PC-9 (cell line): ENCODE data around the gene GH1. TPM values are rescaled to one million over a fixed set of nuclear protein-coding genes. Genes with fewer than 3 reads are reported as not detected.

Experiments
- BruUV-seq: library from RNA; stranded (reverse); fragments of 400-500 nt; replicated peaks from 2 replicates; lab custom pipeline; 2021; lab: Mats Ljungman, UMichigan
- CTCF ChIA-PET: fragments of 300-600 bp; sonication (Branson Sonifier 250); formaldehyde crosslinking; loops from one replicate; lab custom pipeline; 2022; ENCODE audit warnings: antibody characterized with exemption; lab: Charles Lee
- POLR2A ChIA-PET: fragments of 300-600 bp; sonication (Branson Sonifier 250); formaldehyde crosslinking; loops from one replicate; lab custom pipeline; 2022; ENCODE audit warnings: antibody characterized with exemption; ENCODE audit not compliant: unreplicated experiment; lab: Charles Lee
- DNase-seq, 2 experiments: peaks; one replicate each; pipeline versions ENCODE4 v3.0.0 to v3.0.0-alpha.2; 2015 to 2022; ENCODE audit warnings: mixed read lengths in 1 of 2
- H2AFZ ChIP-seq: fragments of 200-600 bp; sonication (generic); 2 replicates; pipeline ENCODE4 v1.8.1; 2017; ENCODE audit warnings: antibody characterized with exemption
- H3F3A ChIP-seq: fragments of 200-600 bp; sonication (generic); 2 replicates; pipeline ENCODE4 v1.8.1; 2017; ENCODE audit warnings: antibody characterized with exemption, mild to moderate bottlenecking, low read depth; ENCODE audit not compliant: insufficient read depth
- H3K27ac ChIP-seq: fragments of 200-600 bp; sonication (generic); 2 replicates; pipeline ENCODE4 v1.6.1; 2016; ENCODE audit warnings: mixed run types
- H3K27me3 ChIP-seq: fragments of 200-600 bp; sonication (generic); 2 replicates; pipeline ENCODE4 v1.6.1; 2016; ENCODE audit warnings: low read depth, mixed run types; ENCODE audit not compliant: insufficient read depth
- H3K36me3 ChIP-seq: fragments of 200-600 bp; sonication (generic); 2 replicates; pipeline ENCODE4 v1.6.1; 2016; ENCODE audit warnings: low read depth, mixed run types
- H3K4me1 ChIP-seq: fragments of 200-600 bp; sonication (generic); replicated peaks from 2 replicates; pipeline ENCODE4 v1.6.1; 2016; ENCODE audit warnings: mixed run types; ENCODE audit not compliant: insufficient read depth
- H3K4me2 ChIP-seq: fragments of 200-600 bp; sonication (generic); 2 replicates; pipeline ENCODE4 v1.6.1; 2017; ENCODE audit warnings: mixed run types
- H3K4me3 ChIP-seq: fragments of 200-600 bp; sonication (generic); 2 replicates; pipeline ENCODE4 v1.6.1; 2016; ENCODE audit warnings: mixed run types
- H3K79me2 ChIP-seq: fragments of 200-600 bp; sonication (generic); 2 replicates; pipeline ENCODE4 v1.6.1; 2017; ENCODE audit warnings: low read depth, mixed run types
- H3K9me2 ChIP-seq: fragments of 200-600 bp; sonication (generic); 2 replicates; pipeline ENCODE4 v1.8.1; 2017; ENCODE audit warnings: mild to moderate bottlenecking; ENCODE audit not compliant: insufficient read depth
- H3K9me3 ChIP-seq: fragments of 200-600 bp; sonication (generic); 2 replicates; pipeline ENCODE4 v1.8.1; 2016; ENCODE audit warnings: low read depth; ENCODE audit not compliant: insufficient read depth
- H4K20me1 ChIP-seq: fragments of 200-600 bp; sonication (generic); 2 replicates; pipeline ENCODE4 v1.8.1; 2017; ENCODE audit not compliant: insufficient read depth
- CTCF ChIP-seq: fragments of 200-600 bp; sonication (generic); conservative IDR thresholded peaks from 2 replicates; pipeline ENCODE4 v1.6.1; 2017; ENCODE audit warnings: mixed run types, antibody characterized with exemption, mild to moderate bottlenecking, moderate library complexity
- EZH2 ChIP-seq: fragments of 200-600 bp; sonication (generic); IDR thresholded peaks from 2 replicates; pipeline ENCODE4 v1.8.0; 2017; ENCODE audit warnings: antibody characterized with exemption, low read depth
- intact Hi-C: fragments of 100-400 bp; cut with micrococcal nuclease; formaldehyde crosslinking; loops from one replicate; pipeline ENCODE4 v1.10.0; 2022; ENCODE audit not compliant: unreplicated experiment
- total RNA-seq: library from RNA; stranded (reverse); gene quantifications from 2 replicates; pipeline ENCODE4 v1.2.3, GENCODE V29; 2021

The GH1 gene
- total RNA-seq, 1 experiment from 2014 or later = not detected

- Histone ChIP-seq H4K20me1 (no peaks in the 10 kb centered on the region), H3K4me1 (peaks cover 14% of the 10 kb centered on the region), H3K4me2 (no peak overlapping the region), H3F3A (peaks cover 12% of the 10 kb centered on the region), H3K9me2 (no peaks in the 10 kb centered on the region), H3K36me3 (no peaks in the 10 kb centered on the region), H3K9me3 (no peaks in the 10 kb centered on the region), H3K79me2 (no peaks in the 10 kb centered on the region), H3K27me3 (no peaks in the 10 kb centered on the region), H2AFZ (no peak overlapping the region), H3K4me3 (no peak overlapping the region), H3K27ac (no peak overlapping the region)
- DNase-seq = no peak
- POLR2A ChIA-PET = interaction anchor here (0.5 to 0.6 kb wide), 2 partner anchors 182 to 285 kb away, joined by 4 to 6 read pairs; no protein-coding TSS in a partner anchor
- no TSS peak for BruUV-seq
- no peak for TF ChIP-seq CTCF
- no peak for TF ChIP-seq EZH2
- intact Hi-C loops = no loop called here
- CTCF ChIA-PET = no interaction called here
Observed at GRCh38 chr17:63963123-63963522, 44.5 kb upstream of the GH1 start.

GRCh38 chr17:63962298-63962744 is 43.7 kb upstream of the GH1 start:
- Histone ChIP-seq H3K4me2 (no peak overlapping the region), H2AFZ (no peak overlapping the region), H3K9me3 (no peaks in the 10 kb centered on the region), H3K27ac (no peak overlapping the region), H3K27me3 (no peaks in the 10 kb centered on the region), H3F3A (peaks cover 12% of the 10 kb centered on the region), H3K79me2 (no peaks in the 10 kb centered on the region), H3K36me3 (no peaks in the 10 kb centered on the region), H3K4me3 (no peak overlapping the region), H3K4me1 (peaks cover 14% of the 10 kb centered on the region), H4K20me1 (no peaks in the 10 kb centered on the region), H3K9me2 (no peaks in the 10 kb centered on the region)
- no TSS peak for BruUV-seq
- ChIA-PET POLR2A (interaction anchor here (0.6 kb wide), 1 partner anchor 9 kb away, joined by 3 read pairs; no protein-coding TSS in a partner anchor), CTCF (interaction anchor here (0.6 kb wide), 1 partner anchor 580 kb away, joined by 4 read pairs; no protein-coding TSS in a partner anchor)
- no peak for DNase-seq
- intact Hi-C loops = no loop called here
- TF ChIP-seq CTCF (no peak), EZH2 (no peak)

GRCh38 chr17:63961355-63962212 is 42.9 kb upstream of the GH1 start:
- ChIA-PET POLR2A (interaction anchor here (0.6 kb wide), 1 partner anchor 8 kb away, joined by 3 read pairs; no protein-coding TSS in a partner anchor), CTCF (interaction anchor here (0.6 kb wide), 1 partner anchor 580 kb away, joined by 4 read pairs; no protein-coding TSS in a partner anchor)
- H3F3A ChIP-seq = peaks cover 12% of the 10 kb centered on the region
- intact Hi-C loops = no loop called here
- no peaks in the 10 kb centered on the region for H3K27me3 ChIP-seq
- no peaks in the 10 kb centered on the region for H3K79me2 ChIP-seq
- no peaks in the 10 kb centered on the region for H4K20me1 ChIP-seq
- peaks cover 14% of the 10 kb centered on the region for H3K4me1 ChIP-seq
- peak overlapping the region; percentile 76 for H3K4me2 ChIP-seq
- H3K27ac ChIP-seq = no peak overlapping the region
- peak overlapping the region; percentile 20; the same call in 1 of the 2 replicates for H2AFZ ChIP-seq
- no peaks in the 10 kb centered on the region for H3K9me2 ChIP-seq
- TF ChIP-seq EZH2 = no peak
- TF ChIP-seq CTCF = no peak
- BruUV-seq = no TSS peak
- peak; percentile 74 to 90 for DNase-seq
- no peaks in the 10 kb centered on the region for H3K36me3 ChIP-seq
- H3K4me3 ChIP-seq = peak overlapping the region; percentile 48
- no peaks in the 10 kb centered on the region for H3K9me3 ChIP-seq
